ENCODE results near the gene FARP1. TPM values are rescaled to one million over a fixed set of nuclear protein-coding genes. Genes with fewer than 3 reads are reported as not detected.
"Not testable (repeated sequence)": the region's sequence is repeated elsewhere in the genome, so short reads cannot be mapped to it uniquely, and the experiment has no call there.

FARP1 gene
- total RNA-seq, 4 donors from 2014 or later = 28.3 to 69.2 (median 36.4) TPM

GRCh38 chr13:98270819-98271218 lies 127.9 kb downstream of the FARP1 start:
- Histone ChIP-seq H3K4me1 (peaks cover 0 to 37% (median 4%) of the 10 kb centered on the region in 3 donors), H3K27me3 (no peaks in the 10 kb centered on the region), H3K4me3 (no peak overlapping the region), H3K36me3 (no peaks in the 10 kb centered on the region), H3K27ac (no peak overlapping the region), H3K9me3 (no peaks in the 10 kb centered on the region)
- ATAC-seq = no peak
- TF ChIP-seq POLR2AphosphoS5 (IDR thresholded peaks at IDR 0.05) (no peak), POLR2A (IDR thresholded peaks at IDR 0.05) (no peak), CTCF (IDR thresholded peaks at IDR 0.05) (no peak), EP300 (IDR thresholded peaks at IDR 0.05) (no peak)
- WGBS, 2 donors (ENCODE audit: low coverage in 1 of 2) = 93% methylated on average over 8 to 9 of the region's 9 CpGs

GRCh38 chr13:98271646-98272045 lies 128.8 kb downstream of the FARP1 start:
- H3K27ac ChIP-seq, ATAC-seq, H3K9me3 ChIP-seq, H3K36me3 ChIP-seq, H3K4me3 ChIP-seq, H3K27me3 ChIP-seq: not testable (repeated sequence)
- H3K4me1 ChIP-seq = peaks cover 0 to 37% (median 4%) of the 10 kb centered on the region in 3 donors
- 83 to 96% methylated on average over 3 of the region's 3 CpGs for WGBS, 2 donors (ENCODE audit: low coverage in 1 of 2)

GRCh38 chr13:98272549-98272948 lies 129.7 kb downstream of the FARP1 start:
- Histone ChIP-seq H3K9me3 (no peaks in the 10 kb centered on the region), H3K4me1 (peaks cover 0 to 32% (median 0%) of the 10 kb centered on the region in 3 donors), H3K36me3 (no peaks in the 10 kb centered on the region), H3K27ac (no peak overlapping the region), H3K27me3 (no peaks in the 10 kb centered on the region), H3K4me3 (no peak overlapping the region)
- no peak for ATAC-seq
- WGBS, 2 donors (ENCODE audit: low coverage in 1 of 2) = 60 to 71% methylated on average over 1 of the region's 1 CpG
- no peak for TF ChIP-seq EP300 (IDR thresholded peaks at IDR 0.05)
- TF ChIP-seq CTCF (IDR thresholded peaks at IDR 0.05) = no peak
- no peak for TF ChIP-seq POLR2A (IDR thresholded peaks at IDR 0.05)
- no peak for TF ChIP-seq POLR2AphosphoS5 (IDR thresholded peaks at IDR 0.05)

- 80 to 86% methylated on average over 8 to 9 of the region's 9 CpGs for WGBS, 2 donors (ENCODE audit: low coverage in 1 of 2)
- H3K27ac ChIP-seq = no peak overlapping the region
- no peak for ATAC-seq
These were observed 130.4 kb downstream of the FARP1 start for GRCh38 chr13:98273067-98273823.

More at GRCh38 chr13:98273067-98273823, 130.4 kb downstream of the FARP1 start:
- Histone ChIP-seq H3K27me3 (no peaks in the 10 kb centered on the region), H3K36me3 (no peaks in the 10 kb centered on the region), H3K9me3 (no peaks in the 10 kb centered on the region), H3K4me3 (no peak overlapping the region), H3K4me1 (peaks cover 0 to 27% (median 0%) of the 10 kb centered on the region in 3 donors)
- TF ChIP-seq EP300 (IDR thresholded peaks at IDR 0.05) = no peak
- TF ChIP-seq POLR2A (IDR thresholded peaks at IDR 0.05) = no peak
- TF ChIP-seq CTCF (IDR thresholded peaks at IDR 0.05) = no peak
- TF ChIP-seq POLR2AphosphoS5 (IDR thresholded peaks at IDR 0.05) = no peak

Data from gastroesophageal sphincter (tissue), 4 donors.